Measurements from ENCODE around the gene CECR2.

The CECR2 gene

DNA sequence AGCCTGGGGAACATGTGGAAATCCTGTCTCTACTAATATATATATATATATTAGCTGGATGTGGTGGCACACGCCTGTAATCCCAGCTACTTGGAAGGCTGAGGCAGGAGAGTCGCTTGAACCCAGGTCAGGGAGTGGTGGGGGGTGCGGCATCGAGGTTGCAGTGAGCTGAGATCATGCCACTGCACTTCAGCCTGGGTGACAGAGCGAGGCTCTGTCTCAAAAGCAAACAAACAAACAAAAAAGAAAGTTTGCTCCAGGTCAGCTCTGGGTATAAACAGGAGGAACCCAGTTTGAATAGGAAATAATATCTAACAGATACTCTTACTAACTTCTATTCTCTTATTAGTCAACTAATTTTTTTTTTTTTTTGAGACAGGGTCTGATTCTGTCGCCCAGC lies 34.3 kb upstream of the CECR2 start:
- H3K4me3 ChIP-seq (replicated peaks; ENCODE audit: low read depth, low read length): no peak overlapping the region
- TF ChIP-seq, protein P1, sequence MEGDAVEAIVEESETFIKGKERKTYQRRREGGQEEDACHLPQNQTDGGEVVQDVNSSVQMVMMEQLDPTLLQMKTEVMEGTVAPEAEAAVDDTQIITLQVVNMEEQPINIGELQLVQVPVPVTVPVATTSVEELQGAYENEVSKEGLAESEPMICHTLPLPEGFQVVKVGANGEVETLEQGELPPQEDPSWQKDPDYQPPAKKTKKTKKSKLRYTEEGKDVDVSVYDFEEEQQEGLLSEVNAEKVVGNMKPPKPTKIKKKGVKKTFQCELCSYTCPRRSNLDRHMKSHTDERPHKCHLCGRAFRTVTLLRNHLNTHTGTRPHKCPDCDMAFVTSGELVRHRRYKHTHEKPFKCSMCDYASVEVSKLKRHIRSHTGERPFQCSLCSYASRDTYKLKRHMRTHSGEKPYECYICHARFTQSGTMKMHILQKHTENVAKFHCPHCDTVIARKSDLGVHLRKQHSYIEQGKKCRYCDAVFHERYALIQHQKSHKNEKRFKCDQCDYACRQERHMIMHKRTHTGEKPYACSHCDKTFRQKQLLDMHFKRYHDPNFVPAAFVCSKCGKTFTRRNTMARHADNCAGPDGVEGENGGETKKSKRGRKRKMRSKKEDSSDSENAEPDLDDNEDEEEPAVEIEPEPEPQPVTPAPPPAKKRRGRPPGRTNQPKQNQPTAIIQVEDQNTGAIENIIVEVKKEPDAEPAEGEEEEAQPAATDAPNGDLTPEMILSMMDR (IDR thresholded peaks at IDR 0.05; ENCODE audit: low read depth, low read length, missing control alignments): no peak
- DNase-seq (ENCODE audit: extremely low read depth, low read depth): no peak

DNA sequence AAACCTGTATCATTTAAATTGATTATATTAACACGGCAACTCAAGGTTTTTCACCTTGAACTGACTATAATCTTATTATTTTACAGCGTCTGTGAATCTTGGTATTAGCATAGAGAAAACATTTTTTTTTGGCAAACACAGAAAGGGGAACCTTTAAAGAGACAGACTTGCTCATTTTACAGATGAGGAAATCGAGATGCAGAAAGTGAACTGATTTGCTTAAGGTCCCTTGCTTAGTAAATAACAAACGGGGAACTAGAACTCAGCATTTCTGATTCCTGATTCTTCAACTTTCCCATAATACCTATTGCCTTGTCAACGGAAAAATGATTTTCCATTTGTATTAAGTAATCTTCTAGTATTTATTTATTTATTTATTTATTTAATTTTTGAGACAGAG lies 33.2 kb upstream of the CECR2 start:
- H3K4me3 ChIP-seq (replicated peaks; ENCODE audit: low read depth, low read length): no peak overlapping the region
- TF ChIP-seq, protein P1 (IDR thresholded peaks at IDR 0.05; ENCODE audit: low read depth, low read length, missing control alignments): no peak
- no peak for DNase-seq (ENCODE audit: extremely low read depth, low read depth)

DNA sequence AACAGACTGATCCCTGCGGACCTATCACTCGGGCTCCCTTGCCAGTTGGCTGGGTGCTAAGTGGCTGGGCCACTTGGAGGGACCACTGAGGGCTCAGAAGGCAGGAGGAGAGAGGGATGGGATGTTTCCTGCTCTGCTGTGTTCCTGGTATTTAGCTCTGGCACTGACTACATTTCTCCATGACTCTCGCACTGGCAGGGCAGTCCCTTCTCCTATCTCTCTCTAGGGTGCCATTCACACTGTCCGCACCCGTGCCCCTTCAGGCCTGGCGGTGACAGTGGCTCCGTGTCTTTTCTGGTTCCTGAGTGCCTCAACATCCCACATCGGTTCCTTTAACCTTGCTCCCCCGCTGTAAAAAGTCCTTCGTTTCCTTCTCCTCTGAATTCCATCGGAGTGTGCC lies 31.6 kb upstream of the CECR2 start:
- no peak overlapping the region for H3K4me3 ChIP-seq (replicated peaks; ENCODE audit: low read depth, low read length)
- TF ChIP-seq, protein P1 (IDR thresholded peaks at IDR 0.05; ENCODE audit: low read depth, low read length, missing control alignments): no peak
- DNase-seq (ENCODE audit: extremely low read depth, low read depth): no peak

DNA sequence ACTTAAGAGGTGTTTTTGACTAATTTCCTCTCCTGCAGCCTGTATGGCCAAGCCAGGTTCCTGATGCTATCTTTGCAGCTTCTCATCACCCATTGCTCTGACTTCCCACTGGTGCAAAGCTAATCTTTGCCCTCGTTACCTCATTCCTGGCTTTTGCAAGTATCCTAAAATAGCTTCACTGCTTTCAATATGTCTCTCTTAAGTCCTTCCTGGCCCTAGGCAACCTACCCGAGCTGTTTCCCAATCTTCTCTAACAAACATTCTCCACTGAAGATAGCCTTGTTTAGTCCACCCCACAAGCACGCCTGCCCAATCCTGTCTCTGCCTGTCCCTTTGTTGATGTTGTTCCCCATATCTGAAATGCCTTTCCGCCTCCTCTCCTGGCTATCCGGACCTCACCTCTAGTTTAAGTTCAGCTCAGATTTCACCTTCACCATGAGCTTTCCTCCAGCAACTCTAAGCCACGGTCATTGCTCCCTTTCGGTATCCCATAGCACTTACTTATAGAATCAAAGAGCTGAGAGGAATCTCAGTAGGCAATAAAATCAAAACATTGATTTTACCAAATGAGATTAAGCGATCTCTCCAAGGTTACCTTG lies 30.1 kb upstream of the CECR2 start:
- no peak for DNase-seq (ENCODE audit: extremely low read depth, low read depth)
- no peak overlapping the region for H3K4me3 ChIP-seq (replicated peaks; ENCODE audit: low read depth, low read length)
- TF ChIP-seq, protein P1 (IDR thresholded peaks at IDR 0.05; ENCODE audit: low read depth, low read length, missing control alignments): no peak

DNA sequence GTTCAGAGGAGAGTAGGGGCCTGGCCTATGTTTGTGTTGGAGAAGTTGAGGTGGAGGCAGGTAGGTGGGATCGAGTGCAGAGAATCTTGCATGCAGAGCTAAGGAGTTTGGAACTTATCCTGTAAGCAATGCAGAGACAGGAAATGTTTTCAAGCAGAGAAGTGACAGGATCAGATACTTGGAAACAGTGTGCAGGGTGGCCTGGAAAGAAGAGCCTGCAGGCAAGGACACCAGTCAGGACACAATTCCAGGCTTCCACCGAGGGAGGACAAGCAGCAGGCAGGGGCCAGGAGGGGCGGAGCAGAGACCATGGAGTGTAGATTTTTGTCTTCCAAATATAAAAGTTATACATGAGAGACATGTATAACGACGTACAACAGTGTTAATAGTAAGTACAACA lies 26.9 kb upstream of the CECR2 start:
- no peak overlapping the region for H3K4me3 ChIP-seq (replicated peaks; ENCODE audit: low read depth, low read length)
- TF ChIP-seq, protein P1 (IDR thresholded peaks at IDR 0.05; ENCODE audit: low read depth, low read length, missing control alignments): no peak
- DNase-seq (ENCODE audit: extremely low read depth, low read depth): no peak

DNA sequence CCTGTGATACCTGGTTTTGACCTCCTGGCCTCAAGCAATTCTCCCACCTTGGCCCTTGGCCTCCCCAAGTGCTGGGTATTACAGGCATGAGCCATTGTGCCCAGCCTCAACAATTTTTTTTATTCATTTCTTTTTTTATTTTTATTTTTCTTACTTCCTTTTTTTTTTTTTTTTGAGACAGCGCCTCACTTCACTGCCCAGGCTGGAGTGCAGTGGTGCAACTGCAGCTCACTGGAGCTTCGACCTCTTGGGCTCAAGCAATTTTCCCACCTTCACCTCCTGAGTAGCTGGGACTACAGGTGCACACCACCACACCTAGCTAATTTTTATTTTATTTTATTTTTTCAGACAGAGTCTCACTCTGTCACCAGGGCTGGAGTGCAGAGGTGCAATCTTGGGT lies 25.5 kb upstream of the CECR2 start:
- no peak for DNase-seq (ENCODE audit: extremely low read depth, low read depth)
- TF ChIP-seq, protein P1 (IDR thresholded peaks at IDR 0.05; ENCODE audit: low read depth, low read length, missing control alignments): no peak
- no peak overlapping the region for H3K4me3 ChIP-seq (replicated peaks; ENCODE audit: low read depth, low read length)

DNA sequence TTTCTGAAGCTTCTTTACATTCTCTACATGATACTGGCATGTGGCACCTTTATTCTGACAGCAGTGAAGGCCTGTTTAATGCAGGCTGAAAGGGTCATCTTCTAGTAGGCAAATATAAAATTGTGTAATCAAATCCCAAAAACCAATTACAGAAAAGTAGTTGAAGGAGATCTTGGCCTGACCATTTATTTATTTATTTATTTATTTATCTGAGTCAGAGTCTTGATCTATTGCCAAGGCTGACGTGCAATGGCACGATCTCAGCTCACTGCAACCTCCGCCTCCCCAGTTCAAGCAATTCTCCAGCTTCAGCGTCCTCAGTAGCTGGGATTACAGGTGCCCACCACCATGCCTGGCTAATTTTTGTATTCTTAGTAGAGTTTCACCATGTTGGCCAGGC lies 22.7 kb upstream of the CECR2 start:
- H3K4me3 ChIP-seq (replicated peaks; ENCODE audit: low read depth, low read length): no peak overlapping the region
- TF ChIP-seq, protein P1 (IDR thresholded peaks at IDR 0.05; ENCODE audit: low read depth, low read length, missing control alignments): no peak
- DNase-seq (ENCODE audit: extremely low read depth, low read depth): no peak

Measured in HFF-Myc (cell line).